Activated CD4-positive, alpha-beta T cell treated with anti-CD3 and anti-CD28 coated beads for 48 hours (primary cell): ENCODE measurements around the gene SLC39A1.
A peak's percentile ranks its signal among the peaks of the same experiment; 100 is the strongest.

Experiments used
- DNase-seq: peaks from one replicate; pipeline ENCODE4 v3.0.0-alpha.2; 2020

SLC39A1 gene

GRCh38 chr1:153976819-153977249 is 13.5 kb upstream of the SLC39A1 start:
- DNase-seq: no peak

DNA sequence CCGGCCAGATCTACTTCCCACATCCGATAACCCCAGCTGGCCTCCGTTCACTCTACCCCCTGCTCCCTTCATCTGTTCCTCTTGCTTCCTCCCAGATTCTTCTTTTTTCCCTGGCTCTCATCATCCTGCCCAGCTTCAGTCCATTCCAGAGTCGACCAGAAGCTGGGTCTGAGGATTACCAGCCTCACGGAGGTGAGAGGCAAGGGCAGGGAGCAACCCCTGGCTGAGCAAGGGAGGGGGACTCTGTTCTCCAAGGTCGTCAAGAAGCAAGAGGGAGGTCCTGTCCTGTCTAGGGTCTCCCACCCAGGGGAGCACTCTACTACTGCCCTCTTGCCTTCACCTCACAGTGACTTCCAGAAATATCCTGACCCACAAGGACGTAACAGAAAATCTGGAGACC is 10.2 kb upstream of the SLC39A1 start:
- no peak for DNase-seq

DNA sequence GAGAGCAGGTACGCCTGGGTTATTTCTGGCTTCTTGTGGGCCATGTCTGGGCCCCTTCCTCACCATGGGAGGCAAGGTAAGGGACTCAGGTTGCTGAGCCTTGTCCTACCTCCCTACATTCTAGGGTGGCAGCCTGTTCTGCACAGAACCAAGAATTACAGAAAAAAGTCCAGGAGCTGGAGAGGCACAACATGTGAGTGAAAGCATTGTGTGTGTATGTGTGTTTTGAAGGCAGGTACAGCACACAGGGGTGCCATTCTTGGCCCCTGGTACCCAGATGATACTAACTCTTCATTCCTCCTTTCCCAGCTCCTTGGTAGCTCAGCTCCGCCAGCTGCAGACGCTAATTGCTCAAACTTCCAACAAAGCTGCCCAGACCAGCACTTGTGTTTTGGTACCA is 9.7 kb upstream of the SLC39A1 start:
- DNase-seq: no peak

DNA sequence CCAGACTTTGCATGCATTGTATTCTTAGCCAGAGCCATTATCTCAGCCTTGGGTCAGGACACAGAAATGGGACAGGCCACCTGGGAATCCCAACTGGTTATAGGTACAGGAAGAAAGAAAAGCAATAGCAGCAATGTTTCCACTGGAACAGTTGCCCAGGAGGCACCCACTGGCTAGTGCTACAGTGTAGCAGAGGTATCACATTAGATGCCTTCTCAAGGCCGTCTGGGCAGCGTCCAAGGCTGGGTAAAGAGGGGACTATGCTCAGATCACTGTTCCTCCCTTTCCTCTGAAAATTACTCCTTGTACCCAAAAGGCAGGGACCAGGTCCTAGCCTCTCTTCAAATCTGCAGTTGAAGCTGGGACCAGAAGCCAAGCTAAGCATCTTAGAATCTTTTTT is 7.0 kb upstream of the SLC39A1 start:
- DNase-seq: no peak

DNA sequence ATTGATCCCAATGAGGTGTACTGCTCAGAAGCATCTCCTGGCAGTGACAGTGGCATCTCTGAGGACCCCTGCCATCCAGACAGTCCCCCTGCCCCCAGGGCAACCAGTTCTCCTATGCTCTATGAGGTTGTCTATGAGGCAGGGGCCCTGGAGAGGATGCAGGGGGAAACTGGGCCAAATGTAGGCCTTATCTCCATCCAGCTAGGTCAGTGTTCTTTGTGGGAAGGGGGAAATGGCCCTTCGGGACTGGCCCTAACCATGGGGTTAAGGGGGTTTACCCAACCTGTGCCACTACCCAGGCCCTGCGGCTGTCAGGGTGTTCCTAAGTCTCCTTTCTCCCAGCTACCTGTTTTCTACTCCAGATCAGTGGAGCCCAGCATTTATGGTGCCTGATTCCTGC is 5.6 kb upstream of the SLC39A1 start:
- DNase-seq: no peak

DNA sequence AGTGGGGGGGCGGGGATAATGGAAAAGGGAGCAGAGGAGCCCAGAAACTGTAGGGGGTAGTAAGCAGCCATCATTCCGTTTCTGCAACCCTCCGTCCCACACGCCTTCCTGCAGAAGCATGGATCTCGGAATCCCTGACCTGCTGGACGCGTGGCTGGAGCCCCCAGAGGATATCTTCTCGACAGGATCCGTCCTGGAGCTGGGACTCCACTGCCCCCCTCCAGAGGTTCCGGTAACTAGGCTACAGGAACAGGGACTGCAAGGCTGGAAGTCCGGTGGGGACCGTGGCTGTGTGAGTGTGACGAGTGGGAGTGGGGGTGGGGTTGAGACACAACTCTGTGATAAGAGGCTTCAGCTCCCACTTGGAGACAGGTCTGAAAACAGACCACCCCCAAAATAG is 5.1 kb upstream of the SLC39A1 start:
- no peak for DNase-seq

GRCh38 chr1:153968000-153968363 is 4.6 kb upstream of the SLC39A1 start:
- no peak for DNase-seq

DNA sequence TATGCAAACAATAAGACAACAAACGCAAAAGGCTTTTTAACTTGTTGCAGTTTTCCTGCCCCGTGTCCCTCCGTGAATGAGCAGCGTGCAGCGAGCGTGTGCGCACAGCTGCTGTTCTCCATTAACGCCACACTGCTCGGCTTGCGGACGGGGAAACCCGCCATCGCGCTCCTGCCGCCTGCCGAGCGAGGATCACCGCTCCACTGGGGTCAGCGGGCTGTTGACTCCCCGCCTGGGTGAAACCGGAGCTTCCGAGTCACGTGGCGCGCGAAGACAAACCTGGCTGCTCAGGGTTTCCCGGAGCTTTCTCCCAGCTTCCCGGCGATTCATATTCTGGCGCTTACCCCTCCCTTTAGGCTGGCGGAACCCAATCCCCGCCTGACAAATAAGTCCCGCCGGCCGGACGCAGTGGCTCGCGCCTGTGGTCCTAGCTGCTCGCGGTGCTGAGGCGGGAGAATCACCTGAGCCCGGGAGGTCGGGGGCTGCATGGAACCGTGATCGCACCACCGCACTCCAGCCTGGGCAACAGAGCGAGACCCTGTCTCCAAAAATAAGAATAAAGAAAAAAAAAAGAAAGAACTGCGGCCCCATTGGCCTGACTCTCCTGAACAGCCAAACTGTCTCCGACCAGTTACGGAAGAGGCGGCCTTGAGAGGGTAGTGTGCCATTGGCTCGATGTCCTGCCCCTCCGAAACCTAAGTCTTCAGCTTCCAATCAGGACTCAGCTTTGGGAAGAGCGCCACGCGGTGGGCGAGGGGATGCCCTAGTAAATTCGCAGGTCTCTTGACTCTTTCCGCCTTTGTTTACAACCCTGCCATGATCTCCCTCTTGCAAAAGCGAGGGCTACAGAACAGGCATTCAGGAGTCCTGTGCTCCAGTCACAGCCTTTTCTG is 4.0 kb upstream of the SLC39A1 start, which contains the start of gene CREB3L4:
TSS of gene CREB3L4 (plus strand) at position 796 of the 893 bp plus-strand sequence. CDS start 624 bp downstream, outside the sequence.
- DNase-seq: peak; percentile 89

GRCh38 chr1:153963850-153964331 is 554 bp upstream of the SLC39A1 start:
- no peak for DNase-seq

DNA sequence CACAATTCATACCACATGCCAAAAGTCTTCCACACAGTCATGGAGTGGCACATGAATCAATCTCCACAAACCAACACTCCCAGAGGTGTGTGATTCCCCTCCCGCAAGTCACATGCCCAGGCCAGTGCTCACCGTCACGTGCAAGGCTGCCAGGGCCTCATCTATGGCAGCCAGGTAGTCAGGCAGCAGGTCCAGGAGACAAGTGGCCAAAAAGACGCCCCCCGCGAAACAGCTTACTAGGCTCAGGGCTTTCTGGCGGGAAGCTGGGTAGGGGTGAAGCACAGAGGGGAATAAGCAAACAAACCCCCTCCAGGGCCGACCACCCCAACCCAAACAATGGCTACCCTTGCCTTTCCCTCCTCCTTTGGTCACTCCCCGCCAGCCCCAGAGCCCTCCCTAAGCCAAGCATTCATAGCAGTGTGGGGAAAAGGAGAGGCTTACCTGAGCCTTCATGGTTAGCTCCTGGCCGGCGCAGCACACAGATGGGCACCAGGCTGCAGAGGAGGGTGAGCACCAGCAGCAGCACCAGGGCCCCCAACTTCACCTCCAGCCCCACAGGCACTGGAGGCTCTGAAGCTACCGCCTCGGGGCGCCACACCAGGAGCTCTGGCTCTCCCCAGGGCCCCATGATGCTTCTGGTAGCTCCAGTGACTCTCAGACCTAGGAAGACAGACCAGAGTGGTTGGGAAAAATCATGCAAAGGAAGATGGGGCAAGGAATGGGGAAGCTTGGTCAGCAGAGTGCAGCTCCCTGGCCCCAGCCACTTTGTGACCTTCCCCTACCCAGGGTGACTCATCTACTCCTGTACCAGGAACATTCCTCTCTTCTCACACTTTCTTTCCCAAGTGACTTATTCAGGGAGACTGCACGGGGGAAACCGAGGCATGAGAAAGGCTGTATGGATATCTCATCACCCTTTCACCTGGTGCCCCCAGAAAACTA is 978 bp downstream of the SLC39A1 start:
- peak; percentile 30 for DNase-seq

- DNase-seq: no peak
These were observed 1.9 kb downstream of the SLC39A1 start for GRCh38 chr1:153961421-153961820.

- no peak for DNase-seq
These were observed 3.1 kb downstream of the SLC39A1 start for GRCh38 chr1:153960206-153960605.

DNA sequence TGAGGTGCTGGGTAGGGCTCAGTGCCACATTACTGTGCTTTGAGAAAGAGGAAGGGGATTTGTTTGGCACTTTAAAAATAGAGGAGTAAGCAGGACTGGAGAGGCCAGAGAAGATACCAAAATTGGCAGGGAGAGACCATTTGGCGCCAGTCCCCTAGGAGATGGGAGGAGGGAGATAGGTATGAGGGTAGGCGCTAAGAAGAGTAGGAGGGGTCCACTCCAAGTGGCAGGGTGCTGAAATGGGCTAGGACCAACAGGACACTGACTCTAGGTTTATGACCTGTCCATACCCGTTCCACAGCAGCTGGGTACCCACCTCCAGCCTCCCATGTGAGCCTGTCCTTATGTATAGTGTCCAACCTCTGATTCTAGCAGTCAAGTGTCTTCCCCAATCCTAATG is 3.9 kb downstream of the SLC39A1 start:
- no peak for DNase-seq

DNA sequence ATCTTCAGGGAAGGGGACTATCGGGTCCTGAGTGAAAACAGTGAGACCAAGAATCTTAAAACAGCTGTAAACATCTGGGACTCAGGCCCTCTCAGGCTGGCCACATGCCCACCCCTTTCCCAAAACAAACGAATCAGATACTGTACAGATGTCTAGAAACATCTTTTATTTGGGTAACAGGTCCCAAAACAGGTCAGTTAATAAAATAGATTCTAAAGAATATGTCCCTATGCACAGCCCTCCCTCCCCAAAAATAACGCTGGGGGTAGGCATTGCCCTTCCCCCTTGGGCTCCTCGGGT is 4.4 kb downstream of the SLC39A1 start:
- DNase-seq: no peak

GRCh38 chr1:153958111-153958960 is 5.0 kb downstream of the SLC39A1 start, which contains the start of gene CRTC2:
Gene CRTC2, minus strand, starts transcription at chr1:153958612. Its CDS starts 115 bp downstream, at chr1:153958497.
- DNase-seq: peak; percentile 99

DNA sequence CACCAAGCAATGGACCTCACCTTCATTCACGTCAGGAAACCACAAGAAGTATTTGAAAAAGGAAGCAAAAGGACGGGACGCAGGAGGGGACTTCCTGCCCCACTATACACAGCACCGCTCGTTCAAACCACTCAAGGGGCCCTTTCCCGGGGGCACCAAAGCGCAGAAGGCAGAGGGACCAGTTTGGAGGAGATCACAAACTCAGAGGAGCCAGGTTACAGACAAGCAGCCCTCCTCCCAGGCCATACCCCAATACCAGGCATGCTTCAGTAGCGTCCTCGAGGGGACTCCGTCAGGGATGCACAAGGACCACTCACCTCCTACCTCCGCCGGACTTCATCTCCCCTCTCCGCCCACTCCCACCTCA is 5.6 kb downstream of the SLC39A1 start:
- DNase-seq: peak; percentile 49

GRCh38 chr1:153956997-153957715 is 6.2 kb downstream of the SLC39A1 start:
- no peak for DNase-seq

DNA sequence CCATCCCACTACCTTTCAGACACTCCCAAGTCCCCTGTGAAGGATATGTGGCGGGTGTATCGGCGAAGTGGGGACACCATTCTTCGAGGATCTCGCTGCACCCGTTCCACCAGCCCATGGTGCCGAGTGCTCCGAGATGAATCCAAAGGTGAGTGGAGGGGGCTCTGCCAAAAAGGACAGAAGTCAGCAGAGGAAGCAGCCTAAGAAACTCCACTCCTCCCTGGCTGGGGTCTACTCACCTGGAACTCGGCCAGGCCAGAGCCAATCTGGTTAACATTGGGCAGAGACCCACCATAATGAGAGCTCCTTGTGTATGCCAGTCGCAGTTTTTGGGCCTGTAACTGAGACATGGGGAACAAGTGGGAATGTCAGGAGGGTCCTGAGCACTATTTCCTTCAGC is 8.5 kb downstream of the SLC39A1 start:
- no peak for DNase-seq

DNA sequence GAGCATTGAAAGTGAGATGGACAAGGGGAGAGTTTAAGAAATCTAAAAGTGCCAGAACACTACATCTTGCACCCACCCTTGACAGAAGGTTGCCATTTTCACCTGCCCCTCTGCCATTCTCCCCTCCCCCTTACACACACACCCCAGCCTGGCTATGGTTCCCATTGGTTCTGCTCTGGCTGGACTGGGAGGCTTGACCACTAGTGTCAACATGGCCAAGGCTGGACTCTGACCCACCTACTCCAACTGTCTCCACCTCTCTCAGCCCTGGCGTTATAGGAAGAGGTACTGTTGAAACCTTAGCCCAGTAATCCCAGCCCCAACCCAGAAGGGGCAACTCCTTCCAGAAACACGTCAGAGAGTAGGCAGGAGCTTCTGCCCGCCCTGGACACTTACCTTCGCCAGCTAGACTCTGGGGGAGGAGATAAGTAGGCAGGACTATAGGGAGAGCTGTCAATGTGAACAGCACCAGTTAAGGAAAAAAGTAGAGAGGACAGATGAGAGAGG is 9.4 kb downstream of the SLC39A1 start:
- no peak for DNase-seq

- no peak for DNase-seq
These were observed 11.5 kb downstream of the SLC39A1 start for GRCh38 chr1:153951801-153952200.

GRCh38 chr1:153951183-153951582 is 12.2 kb downstream of the SLC39A1 start:
- DNase-seq: no peak
